Measurements from ENCODE around the gene C12orf43.

C12orf43 gene

GRCh38 chr12:120999191-121000120 is 16.8 kb downstream of the C12orf43 start:
- no peak for TF ChIP-seq CTCF (IDR thresholded peaks at IDR 0.05; ENCODE audit: low read depth, low read length)
- DNase-seq (ENCODE audit: low read depth in 2 of 2) = peak; percentile 17 to 77
- H3K4me3 ChIP-seq (replicated peaks in 1 of 2; ENCODE audit: low read depth in 2 of 2, low read length in 2 of 2) = no peak overlapping the region

GRCh38 chr12:120998435-120998834 is 17.9 kb downstream of the C12orf43 start:
- no peak overlapping the region for H3K4me3 ChIP-seq (replicated peaks in 1 of 2; ENCODE audit: low read depth in 2 of 2, low read length in 2 of 2)
- DNase-seq (ENCODE audit: low read depth in 2 of 2) = no peak

GRCh38 chr12:120997448-120997847 is 18.8 kb downstream of the C12orf43 start:
- TF ChIP-seq CTCF (IDR thresholded peaks at IDR 0.05; ENCODE audit: low read depth, low read length) = no peak
- DNase-seq (ENCODE audit: low read depth in 2 of 2) = no peak
- H3K4me3 ChIP-seq (replicated peaks in 1 of 2; ENCODE audit: low read depth in 2 of 2, low read length in 2 of 2) = no peak overlapping the region

More at GRCh38 chr12:120998435-120998834, 17.9 kb downstream of the C12orf43 start:
- TF ChIP-seq CTCF (IDR thresholded peaks at IDR 0.05; ENCODE audit: low read depth, low read length) = no peak

- H3K4me3 ChIP-seq (replicated peaks in 1 of 2; ENCODE audit: low read depth in 2 of 2, low read length in 2 of 2) = no peak overlapping the region
- DNase-seq (ENCODE audit: low read depth in 2 of 2) = no peak
- TF ChIP-seq CTCF (IDR thresholded peaks at IDR 0.05; ENCODE audit: low read depth, low read length) = no peak
These were observed 20.0 kb downstream of the C12orf43 start for GRCh38 chr12:120996133-120996746.

DNA sequence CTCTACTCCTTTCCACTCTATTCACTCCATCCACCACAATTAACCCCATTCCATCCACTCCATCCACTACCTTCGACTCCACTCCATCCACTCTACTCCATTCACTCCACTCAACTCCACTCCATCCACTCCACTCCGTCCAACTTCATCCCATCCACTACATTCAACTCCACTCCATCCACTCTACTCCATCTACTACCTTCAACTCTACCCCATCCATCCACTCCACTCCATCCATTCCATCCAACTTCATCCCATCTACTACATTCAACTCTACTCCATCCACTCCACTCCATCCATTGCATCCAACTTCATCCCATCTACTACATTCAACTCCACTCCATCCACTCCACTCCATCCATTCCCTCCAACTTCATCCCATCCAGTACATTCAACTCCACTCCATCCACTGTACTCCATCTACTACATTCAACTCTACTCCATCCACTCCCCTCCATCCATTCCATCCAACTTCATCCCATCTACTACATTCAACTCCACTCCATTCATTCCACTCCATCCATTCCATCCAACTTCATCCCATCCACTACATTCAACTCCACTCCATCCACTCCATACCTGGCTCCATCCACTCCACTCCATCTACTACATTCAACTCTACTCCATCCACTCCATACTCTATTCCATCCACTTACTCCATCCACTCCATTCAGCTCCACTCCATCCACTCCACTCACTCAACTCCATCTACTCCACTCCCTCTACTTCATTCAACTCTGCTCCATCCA is 21.5 kb downstream of the C12orf43 start:
- TF ChIP-seq CTCF (IDR thresholded peaks at IDR 0.05; ENCODE audit: low read depth, low read length) = no peak
- no peak overlapping the region for H3K4me3 ChIP-seq (replicated peaks in 1 of 2; ENCODE audit: low read depth in 2 of 2, low read length in 2 of 2)
- no peak for DNase-seq (ENCODE audit: low read depth in 2 of 2)

GRCh38 chr12:120994059-120994458 is 22.2 kb downstream of the C12orf43 start:
- DNase-seq (ENCODE audit: low read depth in 2 of 2) = no peak
- TF ChIP-seq CTCF (IDR thresholded peaks at IDR 0.05; ENCODE audit: low read depth, low read length) = no peak

More at GRCh38 chr12:120994059-120994458, 22.2 kb downstream of the C12orf43 start:
- no peak overlapping the region for H3K4me3 ChIP-seq (replicated peaks in 1 of 2; ENCODE audit: low read depth in 2 of 2, low read length in 2 of 2)
